Activated naive CD8-positive, alpha-beta T cell treated with anti-CD3 and anti-CD28 coated beads, Interleukin-2, amount 50 U/mL, for 24 hours (primary cell): Measurements from ENCODE around the gene PCSK2.

ENCODE experiments used
- ATAC-seq: fragments of 150-1000 bp; cut with Tn5 transposase; one replicate; pipeline ENCODE4 v1.10.0; 2021
- DNase-seq: peaks from one replicate; pipeline ENCODE4 v3.0.0; 2021
- H3K27ac Mint-ChIP-seq: one replicate; pipeline ENCODE4 v1.8.0; 2021; ENCODE audit warnings: mild to moderate bottlenecking, mixed read lengths
- H3K27me3 Mint-ChIP-seq: one replicate; pipeline ENCODE4 v1.8.0; 2021; ENCODE audit warnings: mixed read lengths
- H3K36me3 Mint-ChIP-seq: one replicate; pipeline ENCODE4 v1.8.0; 2021; ENCODE audit warnings: low read depth, mixed read lengths
- H3K4me1 Mint-ChIP-seq: one replicate; pipeline ENCODE4 v1.8.0; 2021; ENCODE audit warnings: mixed read lengths
- H3K4me3 Mint-ChIP-seq: one replicate; pipeline ENCODE4 v1.8.0; 2021; ENCODE audit warnings: mild to moderate bottlenecking, moderate library complexity, mixed read lengths
- H3K9me3 Mint-ChIP-seq: one replicate; pipeline ENCODE4 v1.8.0; 2021; ENCODE audit warnings: mixed read lengths

PCSK2 gene

DNA sequence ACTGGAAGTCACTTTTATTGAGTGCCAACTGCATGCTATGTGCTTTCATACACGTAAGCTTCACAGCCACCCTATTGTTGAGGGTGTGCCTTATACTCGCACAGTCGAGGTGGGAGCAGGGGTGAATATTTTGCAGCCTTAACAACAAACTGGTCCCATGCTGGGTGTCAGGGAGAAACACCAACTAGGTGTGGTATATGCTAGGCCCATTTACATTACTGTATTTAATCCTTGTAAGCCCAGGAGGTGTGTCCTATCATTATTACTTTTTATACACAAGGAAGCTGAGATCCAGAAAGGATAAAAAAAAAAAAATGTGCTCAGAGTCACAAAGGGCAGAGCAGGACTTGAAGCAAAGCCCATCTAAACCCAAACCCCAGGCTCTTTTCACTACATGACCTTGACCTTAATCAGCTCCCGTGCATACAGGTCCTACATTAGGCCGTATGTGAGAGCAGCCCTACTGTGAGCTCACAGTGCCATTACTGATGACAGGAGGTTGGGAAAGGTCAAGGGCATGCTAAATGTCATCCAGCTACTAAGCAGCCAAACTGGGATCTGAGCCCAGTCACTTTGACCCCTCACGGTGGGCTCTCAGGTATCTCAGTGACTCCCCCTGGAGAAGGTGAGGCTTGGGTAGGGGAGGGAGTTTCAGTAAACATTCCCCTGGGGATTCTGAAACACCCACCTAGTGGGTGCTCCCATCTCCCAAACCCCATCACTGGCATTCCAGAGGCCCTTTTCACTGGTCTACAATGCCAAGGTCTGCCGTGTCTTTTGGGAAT lies 242.6 kb downstream of the PCSK2 start:
- Mint-ChIP-seq H3K27me3 (peaks cover 2% of the 10 kb centered on the region), H3K4me3 (no peak overlapping the region), H3K9me3 (no peaks in the 10 kb centered on the region), H3K27ac (no peak overlapping the region), H3K4me1 (no peaks in the 10 kb centered on the region), H3K36me3 (no peaks in the 10 kb centered on the region)
- DNase-seq (no peak), ATAC-seq (no peak)

DNA sequence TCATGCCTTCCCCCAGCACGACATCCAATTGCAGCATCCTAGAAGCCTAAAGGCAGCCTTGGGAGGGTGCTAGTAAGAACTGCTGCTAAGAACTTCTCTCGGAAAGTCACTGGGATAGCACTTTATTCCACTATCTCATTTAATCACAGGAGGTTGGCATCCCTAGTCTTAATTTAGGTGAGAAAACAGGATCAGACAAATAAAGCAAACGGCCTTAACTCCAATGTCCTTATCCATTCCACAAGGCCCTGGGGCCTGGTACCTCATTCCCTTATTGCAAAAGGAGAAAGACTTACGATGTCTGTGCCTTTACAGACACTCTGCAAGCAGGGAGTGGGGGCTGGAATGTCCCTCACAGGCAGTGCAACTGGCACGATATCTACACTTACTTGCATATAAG lies 243.7 kb downstream of the PCSK2 start:
- no peaks in the 10 kb centered on the region for H3K4me1 Mint-ChIP-seq
- H3K4me3 Mint-ChIP-seq: no peak overlapping the region
- DNase-seq (no peak), ATAC-seq (no peak)
- peaks cover 2% of the 10 kb centered on the region for H3K27me3 Mint-ChIP-seq
- H3K27ac Mint-ChIP-seq: no peak overlapping the region
- no peaks in the 10 kb centered on the region for H3K36me3 Mint-ChIP-seq
- H3K9me3 Mint-ChIP-seq: no peaks in the 10 kb centered on the region

GRCh38 chr20:17470973-17471372 lies 244.1 kb downstream of the PCSK2 start:
- no peaks in the 10 kb centered on the region for H3K9me3 Mint-ChIP-seq
- peaks cover 2% of the 10 kb centered on the region for H3K27me3 Mint-ChIP-seq
- H3K36me3 Mint-ChIP-seq: no peaks in the 10 kb centered on the region
- no peak overlapping the region for H3K27ac Mint-ChIP-seq
- no peak overlapping the region for H3K4me3 Mint-ChIP-seq
- no peaks in the 10 kb centered on the region for H3K4me1 Mint-ChIP-seq
- no peak for DNase-seq
- ATAC-seq: no peak

DNA sequence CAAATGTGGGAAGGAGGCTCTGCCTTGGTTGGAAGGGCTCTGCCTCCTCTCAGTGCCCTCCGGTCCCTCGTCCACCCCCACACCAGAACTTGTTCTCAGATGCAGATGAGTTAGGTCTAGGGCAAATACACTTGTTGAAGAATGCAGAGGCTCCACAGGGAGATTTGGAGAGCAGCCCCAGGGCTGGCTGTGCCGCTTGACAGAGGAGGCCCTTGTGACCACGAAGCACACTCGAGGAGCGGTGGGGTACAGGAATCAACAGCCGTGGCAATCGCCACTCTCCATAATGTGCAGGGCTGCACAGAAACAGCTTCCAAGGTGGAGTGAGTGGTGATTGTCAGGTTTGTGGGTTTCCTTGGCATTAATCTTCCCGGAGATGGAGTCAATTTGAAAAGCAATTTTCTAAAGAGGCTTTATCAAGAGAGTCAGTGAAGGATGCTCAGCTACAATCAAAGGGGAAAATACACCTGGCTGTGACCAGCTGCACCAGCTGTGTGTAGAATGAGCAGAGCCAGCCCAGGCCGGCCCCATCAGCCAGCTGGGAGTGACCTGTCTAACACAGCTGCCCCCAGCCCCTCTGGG lies 244.9 kb downstream of the PCSK2 start:
- no peak overlapping the region for H3K27ac Mint-ChIP-seq
- ATAC-seq (no peak), DNase-seq (no peak)
- H3K4me1 Mint-ChIP-seq: no peaks in the 10 kb centered on the region
- H3K4me3 Mint-ChIP-seq: no peak overlapping the region
- H3K9me3 Mint-ChIP-seq: no peaks in the 10 kb centered on the region
- no peaks in the 10 kb centered on the region for H3K36me3 Mint-ChIP-seq
- H3K27me3 Mint-ChIP-seq: peaks cover 2% of the 10 kb centered on the region

GRCh38 chr20:17473659-17474058 lies 246.8 kb downstream of the PCSK2 start:
- no peak for ATAC-seq
- Mint-ChIP-seq H3K9me3 (no peaks in the 10 kb centered on the region), H3K27me3 (peaks cover 4% of the 10 kb centered on the region), H3K4me3 (no peak overlapping the region), H3K36me3 (no peaks in the 10 kb centered on the region), H3K27ac (no peak overlapping the region), H3K4me1 (no peaks in the 10 kb centered on the region)
- DNase-seq: no peak

- Mint-ChIP-seq H3K9me3 (no peaks in the 10 kb centered on the region), H3K27me3 (peaks cover 5% of the 10 kb centered on the region), H3K4me1 (no peaks in the 10 kb centered on the region), H3K4me3 (no peak overlapping the region), H3K36me3 (no peaks in the 10 kb centered on the region), H3K27ac (no peak overlapping the region)
- ATAC-seq: no peak
- no peak for DNase-seq
Measured at GRCh38 chr20:17479063-17479657, 252.3 kb downstream of the PCSK2 start.

- DNase-seq (no peak), ATAC-seq (no peak)
- Mint-ChIP-seq H3K4me1 (no peaks in the 10 kb centered on the region), H3K27ac (no peak overlapping the region), H3K36me3 (no peaks in the 10 kb centered on the region), H3K9me3 (no peaks in the 10 kb centered on the region), H3K4me3 (no peak overlapping the region), H3K27me3 (peaks cover 10% of the 10 kb centered on the region)
Measured at GRCh38 chr20:17480696-17481095, 253.9 kb downstream of the PCSK2 start.

GRCh38 chr20:17481661-17482060 lies 254.8 kb downstream of the PCSK2 start:
- DNase-seq (no peak), ATAC-seq (no peak)
- H3K9me3 Mint-ChIP-seq: no peaks in the 10 kb centered on the region
- H3K4me1 Mint-ChIP-seq: no peaks in the 10 kb centered on the region
- peaks cover 10% of the 10 kb centered on the region for H3K27me3 Mint-ChIP-seq
- H3K4me3 Mint-ChIP-seq: no peak overlapping the region
- no peak overlapping the region for H3K27ac Mint-ChIP-seq
- H3K36me3 Mint-ChIP-seq: no peaks in the 10 kb centered on the region

DNA sequence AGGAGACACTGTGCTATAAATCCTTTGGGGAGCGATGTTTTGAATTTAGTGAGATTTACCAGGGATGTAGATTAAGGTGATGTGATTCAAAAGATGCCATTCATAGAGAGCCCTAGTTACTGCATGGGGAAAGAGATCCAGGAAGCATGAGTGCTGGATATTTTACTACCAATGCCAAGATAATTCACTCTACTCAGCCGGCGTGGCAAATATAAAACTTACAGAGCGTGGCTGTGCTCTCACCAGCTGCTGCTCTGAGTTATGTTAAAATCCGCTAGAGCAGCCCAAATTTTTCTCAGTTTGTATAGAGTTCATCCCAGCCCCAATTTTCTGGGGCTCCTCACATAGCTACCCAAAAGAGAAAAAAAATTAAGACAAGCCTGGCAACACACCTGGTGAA lies 255.7 kb downstream of the PCSK2 start:
- no peak overlapping the region for H3K27ac Mint-ChIP-seq

GRCh38 chr20:17485017-17485416 lies 258.2 kb downstream of the PCSK2 start:
- no peak overlapping the region for H3K4me3 Mint-ChIP-seq

More for the DNA sequence above, 255.7 kb downstream of the PCSK2 start:
- ATAC-seq (no peak), DNase-seq (no peak)
- H3K4me3 Mint-ChIP-seq: no peak overlapping the region
- no peaks in the 10 kb centered on the region for H3K9me3 Mint-ChIP-seq
- no peaks in the 10 kb centered on the region for H3K4me1 Mint-ChIP-seq
- H3K36me3 Mint-ChIP-seq: no peaks in the 10 kb centered on the region
- peaks cover 10% of the 10 kb centered on the region for H3K27me3 Mint-ChIP-seq

DNA sequence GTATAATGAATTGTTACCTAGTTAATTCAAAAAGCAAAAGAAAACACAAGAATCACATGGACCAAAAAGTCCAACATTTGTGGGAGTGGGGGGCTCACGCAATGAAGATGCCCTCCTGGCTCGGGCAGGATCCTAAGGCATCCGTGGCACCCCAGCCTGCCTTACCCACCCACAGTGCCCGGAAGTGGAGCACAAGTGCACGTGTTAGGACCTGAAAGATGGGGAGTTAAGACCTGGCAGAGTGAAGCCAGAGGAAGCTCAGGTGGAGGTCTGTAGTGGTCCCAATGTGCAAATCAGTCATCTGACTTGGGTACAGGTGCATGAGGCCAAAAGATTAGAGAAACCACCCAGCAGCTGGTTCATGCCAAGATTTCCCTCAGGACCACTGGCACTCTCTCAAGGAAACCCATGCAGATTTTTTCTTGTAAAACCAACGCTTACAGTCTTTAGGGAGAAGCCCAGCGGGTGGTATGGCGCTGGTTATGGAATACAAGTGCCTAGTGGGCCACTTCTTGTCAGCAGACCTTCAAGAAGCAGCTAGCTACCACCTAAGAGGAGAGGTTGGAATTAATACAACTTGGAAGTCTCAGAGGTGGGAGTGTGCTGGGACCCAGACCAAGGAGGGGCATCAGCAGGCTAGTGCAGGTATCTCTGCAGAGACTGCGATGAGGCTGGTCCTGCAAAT lies 262.2 kb downstream of the PCSK2 start:
- ATAC-seq: no peak
- no peak overlapping the region for H3K27ac Mint-ChIP-seq

More at GRCh38 chr20:17485017-17485416, 258.2 kb downstream of the PCSK2 start:
- no peaks in the 10 kb centered on the region for H3K36me3 Mint-ChIP-seq
- no peaks in the 10 kb centered on the region for H3K4me1 Mint-ChIP-seq
- H3K27me3 Mint-ChIP-seq: peaks cover 8% of the 10 kb centered on the region
- DNase-seq (no peak), ATAC-seq (no peak)
- H3K27ac Mint-ChIP-seq: no peak overlapping the region
- no peaks in the 10 kb centered on the region for H3K9me3 Mint-ChIP-seq

DNA sequence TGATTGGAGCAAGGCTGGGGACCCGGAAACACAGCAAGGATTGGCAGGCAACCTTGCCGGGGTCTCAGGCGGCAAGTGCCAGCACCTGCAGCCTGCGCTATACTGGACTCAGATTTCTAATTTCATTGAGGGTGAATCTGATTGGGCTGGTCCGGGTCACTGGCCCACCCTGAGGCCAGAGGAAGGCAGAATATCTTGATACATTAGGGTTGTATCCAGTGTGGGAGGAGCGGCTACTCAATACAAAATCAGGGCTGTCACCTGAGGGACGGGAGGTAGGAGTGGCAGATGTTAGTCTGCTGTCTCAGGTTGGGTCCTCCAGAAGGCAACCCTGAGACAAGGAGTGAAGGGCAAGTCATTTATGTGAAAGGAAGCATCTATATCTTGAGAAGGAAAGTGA lies 263.7 kb downstream of the PCSK2 start:
- ATAC-seq (no peak), DNase-seq (no peak)
- Mint-ChIP-seq H3K27ac (no peak overlapping the region), H3K36me3 (no peaks in the 10 kb centered on the region), H3K4me3 (no peak overlapping the region), H3K4me1 (no peaks in the 10 kb centered on the region), H3K9me3 (no peaks in the 10 kb centered on the region), H3K27me3 (no peaks in the 10 kb centered on the region)

More for the DNA sequence above, 262.2 kb downstream of the PCSK2 start:
- H3K4me1 Mint-ChIP-seq: no peaks in the 10 kb centered on the region
- no peaks in the 10 kb centered on the region for H3K36me3 Mint-ChIP-seq
- no peak for DNase-seq
- H3K27me3 Mint-ChIP-seq: peaks cover 4% of the 10 kb centered on the region
- H3K4me3 Mint-ChIP-seq: no peak overlapping the region
- H3K9me3 Mint-ChIP-seq: no peaks in the 10 kb centered on the region

DNA sequence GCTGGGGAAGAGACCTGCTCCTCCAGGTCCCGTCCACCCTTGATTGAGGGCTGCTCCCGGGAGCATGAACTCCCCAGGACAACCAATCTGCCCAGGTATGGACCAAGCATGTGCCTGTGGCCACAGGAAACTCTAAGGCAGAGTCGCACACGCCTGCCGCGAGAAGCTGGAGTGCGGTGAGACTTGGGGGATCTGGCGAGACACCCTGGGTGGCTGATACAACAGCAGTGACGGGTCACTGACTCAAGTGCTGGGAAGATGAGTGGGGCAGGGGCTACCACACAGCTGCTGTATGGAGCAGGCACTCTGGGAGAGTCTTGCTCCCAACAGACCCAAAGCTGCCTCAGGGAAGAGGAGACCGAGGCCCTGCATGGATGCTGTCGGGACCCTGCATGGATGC lies 264.2 kb downstream of the PCSK2 start:
- Mint-ChIP-seq H3K27ac (no peak overlapping the region), H3K9me3 (no peaks in the 10 kb centered on the region), H3K4me1 (no peaks in the 10 kb centered on the region), H3K27me3 (no peaks in the 10 kb centered on the region), H3K36me3 (no peaks in the 10 kb centered on the region), H3K4me3 (no peak overlapping the region)
- ATAC-seq (no peak), DNase-seq (no peak)

DNA sequence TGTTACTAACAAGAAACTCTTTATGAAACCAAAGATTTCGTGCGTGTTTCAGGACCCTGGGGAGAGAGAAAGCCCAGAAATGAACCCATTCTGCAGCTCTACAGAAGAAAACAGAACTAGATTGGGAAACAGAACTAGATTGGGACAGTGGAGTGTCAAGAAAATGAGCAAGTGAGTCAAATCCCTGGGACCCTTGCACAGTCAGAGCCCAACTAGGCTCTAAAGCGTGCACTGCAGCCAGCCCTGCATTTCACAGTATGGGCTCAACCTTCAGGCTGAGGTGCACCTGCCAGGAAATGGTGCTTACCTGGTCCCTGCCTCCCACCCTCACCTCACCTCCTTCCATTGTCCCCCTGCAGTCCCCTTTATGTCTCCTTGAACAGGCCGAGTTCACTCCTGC lies 264.6 kb downstream of the PCSK2 start:
- Mint-ChIP-seq H3K36me3 (no peaks in the 10 kb centered on the region), H3K4me3 (no peak overlapping the region)
- no peak for ATAC-seq

DNA sequence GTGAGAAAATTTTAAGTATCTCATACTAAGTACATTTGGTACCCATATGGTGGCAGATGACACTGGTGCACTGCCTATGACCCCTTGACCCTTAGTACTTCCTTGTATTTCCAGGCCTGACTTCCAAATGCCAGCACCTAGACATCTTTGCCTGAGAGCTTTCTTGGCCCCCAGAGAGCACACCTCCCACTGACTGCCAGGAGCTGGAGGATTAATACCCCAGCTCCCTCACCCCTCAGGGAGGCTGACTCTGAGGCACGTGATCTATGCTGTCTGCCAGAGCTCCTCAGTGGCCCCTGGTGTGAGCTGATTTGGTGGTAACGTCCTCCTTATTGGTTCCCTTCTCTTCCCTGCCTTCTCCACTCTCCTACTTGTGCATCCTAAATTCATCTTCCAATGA lies 266.3 kb downstream of the PCSK2 start:
- no peak overlapping the region for H3K27ac Mint-ChIP-seq

More for the DNA sequence above, 264.6 kb downstream of the PCSK2 start:
- Mint-ChIP-seq H3K27ac (no peak overlapping the region), H3K27me3 (no peaks in the 10 kb centered on the region), H3K4me1 (no peaks in the 10 kb centered on the region), H3K9me3 (no peaks in the 10 kb centered on the region)
- DNase-seq: no peak

More for the DNA sequence above, 266.3 kb downstream of the PCSK2 start:
- H3K4me3 Mint-ChIP-seq: no peak overlapping the region
- DNase-seq (no peak), ATAC-seq (no peak)
- H3K36me3 Mint-ChIP-seq: no peaks in the 10 kb centered on the region
- H3K4me1 Mint-ChIP-seq: no peaks in the 10 kb centered on the region
- H3K9me3 Mint-ChIP-seq: no peaks in the 10 kb centered on the region
- peaks cover 3% of the 10 kb centered on the region for H3K27me3 Mint-ChIP-seq
